ENCODE results near the gene ENOX1.

The ENOX1 gene

DNA sequence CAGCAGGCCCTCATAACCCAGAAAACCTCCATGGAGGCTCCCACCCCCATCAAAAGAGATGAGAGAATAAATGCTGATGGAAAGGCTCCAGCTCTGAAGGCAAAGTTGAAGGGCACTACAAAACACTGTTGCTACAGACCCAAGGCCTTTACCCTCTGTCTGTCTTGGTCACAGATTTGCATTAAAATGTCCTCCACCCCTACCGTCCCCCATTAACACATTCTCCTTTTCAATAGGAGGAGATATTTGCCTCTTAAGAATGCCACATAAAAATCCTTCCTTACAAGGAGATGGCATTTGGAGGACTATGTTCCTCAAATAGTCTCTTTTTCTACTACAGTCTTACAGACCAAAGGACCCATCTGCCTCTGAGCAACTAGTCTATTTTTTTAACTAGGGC is 361.5 kb downstream of the ENOX1 start:
- ChIA-PET CTCF (no interaction called here), POLR2A (no interaction called here)
- TF ChIP-seq ZBTB11 (tag by site-specific recombination; conservative IDR thresholded peaks at IDR 0.05; ENCODE audit: low read depth) = no peak
- TF ChIP-seq ZNF394 (tag by site-specific recombination; IDR thresholded peaks at IDR 0.05; ENCODE audit: borderline replicate concordance) = no peak
- TF ChIP-seq ZNF768 (tag by site-specific recombination; IDR thresholded peaks at IDR 0.05) = no peak
- TF ChIP-seq, protein P1, sequence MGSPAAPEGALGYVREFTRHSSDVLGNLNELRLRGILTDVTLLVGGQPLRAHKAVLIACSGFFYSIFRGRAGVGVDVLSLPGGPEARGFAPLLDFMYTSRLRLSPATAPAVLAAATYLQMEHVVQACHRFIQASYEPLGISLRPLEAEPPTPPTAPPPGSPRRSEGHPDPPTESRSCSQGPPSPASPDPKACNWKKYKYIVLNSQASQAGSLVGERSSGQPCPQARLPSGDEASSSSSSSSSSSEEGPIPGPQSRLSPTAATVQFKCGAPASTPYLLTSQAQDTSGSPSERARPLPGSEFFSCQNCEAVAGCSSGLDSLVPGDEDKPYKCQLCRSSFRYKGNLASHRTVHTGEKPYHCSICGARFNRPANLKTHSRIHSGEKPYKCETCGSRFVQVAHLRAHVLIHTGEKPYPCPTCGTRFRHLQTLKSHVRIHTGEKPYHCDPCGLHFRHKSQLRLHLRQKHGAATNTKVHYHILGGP (tag by site-specific recombination; IDR thresholded peaks at IDR 0.05) = no peak
- Histone ChIP-seq H3K4me3 (ENCODE audit: low read depth, low read length) (no peak overlapping the region), H3K9me3 (ENCODE audit: control insufficient read depth, insufficient read depth, low read depth, low read length) (no peaks in the 10 kb centered on the region), H3K36me3 (ENCODE audit: control insufficient read depth in 2 of 2, insufficient read depth in 1 of 2, low read length in 2 of 2) (no peaks in the 10 kb centered on the region), H3K4me1 (ENCODE audit: control insufficient read depth, insufficient read depth, low read length) (no peaks in the 10 kb centered on the region), H3K27ac (ENCODE audit: extremely low read depth, low read depth, low read length) (no peak overlapping the region)

GRCh38 chr13:43424412-43424811 is 362.4 kb downstream of the ENOX1 start:
- Histone ChIP-seq H3K4me3 (ENCODE audit: low read depth, low read length) (no peak overlapping the region), H3K27ac (ENCODE audit: extremely low read depth, low read depth, low read length) (no peak overlapping the region), H3K9me3 (ENCODE audit: control insufficient read depth, insufficient read depth, low read depth, low read length) (no peaks in the 10 kb centered on the region), H3K36me3 (ENCODE audit: control insufficient read depth in 2 of 2, insufficient read depth in 1 of 2, low read length in 2 of 2) (no peaks in the 10 kb centered on the region), H3K4me1 (ENCODE audit: control insufficient read depth, insufficient read depth, low read length) (no peaks in the 10 kb centered on the region)
- ChIA-PET POLR2A (no interaction called here), CTCF (no interaction called here)
- TF ChIP-seq PRDM1 (tag by site-specific recombination; IDR thresholded peaks at IDR 0.05) = no peak
- TF ChIP-seq, protein P2, sequence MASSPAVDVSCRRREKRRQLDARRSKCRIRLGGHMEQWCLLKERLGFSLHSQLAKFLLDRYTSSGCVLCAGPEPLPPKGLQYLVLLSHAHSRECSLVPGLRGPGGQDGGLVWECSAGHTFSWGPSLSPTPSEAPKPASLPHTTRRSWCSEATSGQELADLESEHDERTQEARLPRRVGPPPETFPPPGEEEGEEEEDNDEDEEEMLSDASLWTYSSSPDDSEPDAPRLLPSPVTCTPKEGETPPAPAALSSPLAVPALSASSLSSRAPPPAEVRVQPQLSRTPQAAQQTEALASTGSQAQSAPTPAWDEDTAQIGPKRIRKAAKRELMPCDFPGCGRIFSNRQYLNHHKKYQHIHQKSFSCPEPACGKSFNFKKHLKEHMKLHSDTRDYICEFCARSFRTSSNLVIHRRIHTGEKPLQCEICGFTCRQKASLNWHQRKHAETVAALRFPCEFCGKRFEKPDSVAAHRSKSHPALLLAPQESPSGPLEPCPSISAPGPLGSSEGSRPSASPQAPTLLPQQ (tag by site-specific recombination; IDR thresholded peaks at IDR 0.05) = no peak
- no peak for TF ChIP-seq ZNF214 (tag by site-specific recombination; IDR thresholded peaks at IDR 0.05; ENCODE audit: borderline replicate concordance)
- no peak for TF ChIP-seq ZNF280D (tag by site-specific recombination; IDR thresholded peaks at IDR 0.05)
- no peak for TF ChIP-seq ZNF747 (tag by site-specific recombination; IDR thresholded peaks at IDR 0.05)
- TF ChIP-seq ZNF558 (tag by site-specific recombination; IDR thresholded peaks at IDR 0.05) = no peak
- TF ChIP-seq TRIM28 (IDR thresholded peaks at IDR 0.05; ENCODE audit: borderline replicate concordance, low read length) = no peak

GRCh38 chr13:43422116-43422515 is 364.7 kb downstream of the ENOX1 start:
- H3K36me3 ChIP-seq (ENCODE audit: control insufficient read depth in 2 of 2, insufficient read depth in 1 of 2, low read length in 2 of 2) = no peaks in the 10 kb centered on the region
- no peak overlapping the region for H3K27ac ChIP-seq (ENCODE audit: extremely low read depth, low read depth, low read length)
- no peaks in the 10 kb centered on the region for H3K4me1 ChIP-seq (ENCODE audit: control insufficient read depth, insufficient read depth, low read length)
- CTCF ChIA-PET = no interaction called here
- POLR2A ChIA-PET = no interaction called here
- H3K9me3 ChIP-seq (ENCODE audit: control insufficient read depth, insufficient read depth, low read depth, low read length) = no peaks in the 10 kb centered on the region
- no peak overlapping the region for H3K4me3 ChIP-seq (ENCODE audit: low read depth, low read length)
- TF ChIP-seq ZBTB11 (tag by site-specific recombination; conservative IDR thresholded peaks at IDR 0.05; ENCODE audit: low read depth) (no peak), GFI1B (tag by site-specific recombination; IDR thresholded peaks at IDR 0.05) (no peak), ZNF521 (tag by site-specific recombination; IDR thresholded peaks at IDR 0.05) (no peak), ZNF585B (tag by site-specific recombination; IDR thresholded peaks at IDR 0.05) (no peak), SALL2 (tag by site-specific recombination; IDR thresholded peaks at IDR 0.05; ENCODE audit: borderline replicate concordance) (no peak), ZNF280C (tag by site-specific recombination; IDR thresholded peaks at IDR 0.05) (no peak)

Measured in HEK293 (cell line).